GM18498 (cell line): Measurements from ENCODE around the gene ITPR1.
A peak's percentile ranks its signal among the peaks of the same experiment; 100 is the strongest.
"Not testable (repeated sequence)": the region's sequence is repeated elsewhere in the genome, so short reads cannot be mapped to it uniquely, and the experiment has no call there.

Experiments used
- ATAC-seq: cut with Tn5 transposase; IDR thresholded peaks from one replicate; pipeline ENCODE4 v1.9.1; 2021; ENCODE audit warnings: mild to moderate bottlenecking, moderate library complexity; ENCODE audit not compliant: unreplicated experiment

ITPR1 gene

DNA sequence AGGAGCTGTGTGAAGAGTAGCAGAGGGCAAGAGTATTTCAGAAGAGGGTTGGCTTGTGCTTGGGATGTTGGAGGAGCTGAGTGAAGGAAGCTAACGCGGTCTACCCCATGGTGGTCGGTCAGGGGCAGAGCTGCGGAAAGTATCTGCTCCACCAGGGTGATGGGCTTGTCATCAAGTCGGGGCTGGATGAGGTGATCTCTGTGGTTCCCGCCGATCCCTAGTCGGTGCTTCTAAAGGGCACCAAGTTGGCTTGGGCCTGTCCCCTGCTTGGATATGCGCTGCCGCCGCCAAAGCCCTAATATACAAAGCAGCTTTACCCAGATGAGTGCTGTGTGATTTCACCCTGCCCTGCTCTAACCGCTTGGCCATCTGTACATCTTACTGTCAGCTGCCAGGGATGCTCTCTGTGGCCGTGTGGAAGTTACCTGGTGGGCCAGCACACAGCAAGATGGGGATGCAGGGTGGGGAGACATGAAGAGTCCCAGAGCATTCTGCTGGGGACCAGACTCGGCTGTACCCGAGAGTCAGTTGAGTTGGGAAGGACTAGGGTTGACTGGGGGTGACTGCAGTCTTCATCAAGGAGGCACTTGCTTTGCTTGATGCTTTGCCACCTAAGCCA lies 260.0 kb downstream of the ITPR1 start:
- ATAC-seq: no peak

- peak; percentile 67 for ATAC-seq
Observed at GRCh38 chr3:4754180-4755086, 261.3 kb downstream of the ITPR1 start.

DNA sequence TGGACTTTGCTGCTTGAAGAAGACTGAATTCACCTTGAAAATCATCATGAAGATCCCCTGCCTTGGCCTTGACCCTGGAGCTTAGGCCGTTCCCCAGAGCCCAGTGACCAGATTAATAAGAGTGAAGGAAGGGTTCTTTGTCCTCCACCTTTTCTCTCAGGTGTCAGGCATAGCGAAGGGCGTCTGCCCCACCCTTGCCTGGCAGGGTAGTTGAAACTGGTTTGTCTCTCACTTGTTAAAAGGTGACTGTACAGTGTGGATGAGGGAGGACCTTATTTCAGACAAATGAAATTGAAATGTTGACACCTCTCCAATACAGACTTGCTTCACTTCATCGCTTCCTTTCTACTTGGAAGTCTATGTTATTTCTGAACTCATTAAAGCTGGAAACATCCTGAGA lies 262.4 kb downstream of the ITPR1 start:
- no peak for ATAC-seq

DNA sequence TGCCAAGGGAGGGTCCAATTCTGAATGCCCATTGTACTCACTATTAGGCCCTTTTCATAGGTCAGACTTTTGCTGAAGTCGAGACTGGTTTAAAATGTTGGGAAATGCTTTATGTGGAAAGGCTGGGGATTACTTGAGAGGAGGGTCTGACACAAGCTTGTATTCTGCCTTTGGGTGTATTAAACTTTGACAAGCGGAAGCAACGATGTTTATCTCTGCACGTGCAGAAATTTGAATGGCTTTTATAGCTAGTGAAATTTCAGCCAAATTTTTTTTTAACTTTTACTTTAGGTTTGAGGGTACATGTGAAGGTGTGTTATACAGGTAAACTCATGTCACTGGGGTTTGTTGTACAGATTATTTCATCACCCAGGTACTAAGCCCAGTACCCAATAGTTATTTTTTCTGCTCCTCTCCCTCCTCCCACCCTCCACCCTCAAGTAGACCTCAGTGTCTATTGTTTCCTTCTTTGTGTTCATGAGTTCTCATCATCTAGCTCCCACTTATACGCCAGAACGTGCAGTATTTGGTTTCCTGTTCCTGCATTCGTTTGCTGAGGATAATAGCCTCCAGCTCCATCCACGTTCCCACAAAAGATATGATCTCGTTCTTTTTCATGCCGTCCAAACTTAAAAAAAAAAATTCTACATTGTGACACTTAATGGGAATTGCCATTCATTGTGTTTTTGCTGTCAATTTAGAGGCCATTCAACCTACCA lies 263.1 kb downstream of the ITPR1 start:
- ATAC-seq: no peak

- no peak for ATAC-seq
Observed at GRCh38 chr3:4756855-4757574, 263.9 kb downstream of the ITPR1 start.

DNA sequence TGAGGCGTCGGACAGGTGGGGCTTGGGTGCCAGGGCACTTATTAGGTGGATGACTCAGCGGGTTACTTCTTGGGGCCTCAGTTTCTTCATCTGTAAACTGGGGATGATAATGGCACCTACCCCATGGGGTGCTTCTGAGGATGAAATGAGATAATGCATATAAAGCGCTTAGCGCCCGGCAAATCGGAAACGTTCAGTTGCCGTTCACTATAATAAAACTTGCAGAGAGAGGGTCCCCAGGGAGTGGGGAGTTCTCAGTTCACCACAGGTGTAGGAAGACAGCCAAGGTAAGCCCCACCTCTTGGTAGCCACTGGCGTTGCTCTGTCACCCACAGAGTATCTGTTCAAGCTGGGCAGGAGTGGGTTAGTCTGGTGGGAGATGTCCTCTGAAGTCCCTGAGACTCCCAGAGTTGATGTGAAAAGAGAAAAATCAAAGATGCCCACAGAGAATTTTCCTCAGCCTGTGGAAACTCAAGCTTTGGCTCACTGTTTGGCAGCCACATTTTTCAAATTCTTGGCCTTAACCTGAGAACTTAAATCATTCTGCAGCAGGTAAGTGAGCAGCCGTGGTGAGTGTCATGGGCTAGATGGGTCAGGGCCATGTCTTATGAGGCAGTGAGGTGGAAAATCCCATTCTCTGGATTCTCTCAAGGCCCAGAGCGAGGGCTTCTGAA lies 264.6 kb downstream of the ITPR1 start:
- no peak for ATAC-seq

DNA sequence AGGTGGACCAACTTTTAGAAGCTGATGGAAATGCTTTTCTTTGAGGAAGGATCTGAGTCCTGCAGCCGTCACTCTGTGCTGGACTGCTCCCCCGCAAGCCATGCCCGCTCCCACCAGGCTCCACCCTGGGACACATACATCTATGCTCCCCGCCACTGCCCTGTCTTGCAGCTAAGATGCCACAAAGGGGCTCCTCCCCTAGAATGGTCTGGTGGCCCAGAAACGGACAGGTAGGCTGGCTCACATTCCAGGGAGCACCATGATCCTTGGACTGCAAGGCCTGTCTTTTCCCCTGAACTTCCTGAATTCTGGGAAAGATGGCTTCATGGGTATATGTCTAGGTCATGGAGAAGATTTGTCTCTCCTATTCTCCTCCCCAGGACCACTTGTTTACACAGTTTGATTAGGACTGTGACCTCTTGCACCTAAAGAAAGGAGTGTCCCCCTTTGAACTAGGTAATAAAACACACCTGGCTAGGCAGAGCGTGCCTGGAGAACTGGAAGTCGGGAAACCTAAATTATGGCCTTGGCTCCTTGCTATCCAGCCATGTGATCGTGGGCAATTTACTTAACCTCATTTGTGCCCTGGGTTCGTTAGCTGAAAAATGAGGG lies 265.2 kb downstream of the ITPR1 start:
- no peak for ATAC-seq

- no peak for ATAC-seq
Observed at GRCh38 chr3:4758957-4759656, 266.0 kb downstream of the ITPR1 start.

GRCh38 chr3:4759689-4760312 lies 266.7 kb downstream of the ITPR1 start:
- ATAC-seq: no peak

GRCh38 chr3:4761759-4762158 lies 268.6 kb downstream of the ITPR1 start:
- no peak for ATAC-seq

GRCh38 chr3:4762481-4763230 lies 269.5 kb downstream of the ITPR1 start:
- not testable (repeated sequence) for ATAC-seq

DNA sequence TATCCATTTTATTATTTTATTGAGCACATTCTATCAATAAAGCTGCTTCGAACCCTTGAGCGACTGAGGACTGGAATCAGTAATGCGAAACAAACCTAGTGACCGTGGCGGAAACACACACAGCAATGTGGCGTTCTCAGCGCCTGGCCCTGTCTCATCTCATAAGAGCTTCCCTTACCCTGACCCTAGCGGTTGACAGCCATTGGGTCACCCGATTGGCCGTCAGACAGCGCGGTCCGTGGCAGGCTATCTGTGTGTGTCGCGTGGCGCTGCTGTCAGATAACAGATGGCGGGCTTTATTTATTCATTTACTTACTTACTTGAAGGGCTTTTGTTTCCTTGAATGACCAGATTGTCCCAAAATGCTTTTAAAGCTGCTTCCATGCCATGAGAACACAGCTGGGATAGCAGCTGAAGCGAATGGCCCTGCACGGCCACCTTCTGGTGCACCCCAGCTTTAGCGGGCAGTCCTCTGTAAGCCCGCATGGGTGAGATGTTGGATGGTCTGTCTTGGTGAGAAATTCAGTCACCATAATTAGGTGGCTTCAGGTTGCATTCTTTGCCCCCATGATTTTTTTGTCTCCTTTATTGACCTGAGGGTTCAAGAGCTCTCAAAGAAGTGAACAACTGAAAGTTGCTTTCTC lies 270.6 kb downstream of the ITPR1 start:
- ATAC-seq: no peak

DNA sequence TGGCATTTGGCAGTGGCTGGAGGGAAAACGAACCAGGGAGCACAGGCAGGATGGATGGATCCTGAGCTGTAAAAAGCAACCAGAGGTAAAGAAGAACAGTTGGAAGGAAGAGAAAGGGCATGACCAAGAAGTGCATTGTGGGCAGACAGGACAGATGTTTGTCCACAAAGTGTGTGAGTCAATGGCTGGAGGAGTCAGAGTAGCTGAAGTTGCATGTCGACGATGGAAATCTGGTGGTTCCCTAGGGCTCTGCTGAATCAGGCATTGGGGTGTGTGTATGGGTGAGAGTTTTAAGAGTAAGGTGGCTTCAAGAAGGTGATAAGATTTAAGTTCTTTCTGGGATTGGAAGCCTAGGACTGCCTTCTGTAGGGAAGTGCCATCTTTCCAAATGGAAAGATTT lies 272.1 kb downstream of the ITPR1 start:
- no peak for ATAC-seq

DNA sequence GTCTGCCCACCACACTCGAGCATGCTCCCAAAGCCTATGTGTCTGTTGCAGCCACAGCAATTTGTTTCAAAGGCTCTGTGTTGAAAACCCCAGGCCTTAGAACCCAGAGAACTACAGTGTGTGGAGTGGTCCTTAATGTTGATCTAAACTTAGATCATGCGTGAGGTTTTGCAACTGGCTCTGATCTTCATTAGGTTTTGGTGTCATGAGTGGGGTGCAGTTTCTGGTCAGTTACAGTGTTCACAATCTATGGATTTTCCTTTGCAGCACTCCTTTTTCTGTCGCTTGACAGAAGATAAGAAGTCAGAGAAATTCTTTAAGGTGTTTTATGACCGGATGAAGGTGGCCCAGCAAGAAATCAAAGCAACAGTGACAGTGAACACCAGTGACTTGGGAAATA lies 273.1 kb downstream of the ITPR1 start:
- ATAC-seq: no peak

DNA sequence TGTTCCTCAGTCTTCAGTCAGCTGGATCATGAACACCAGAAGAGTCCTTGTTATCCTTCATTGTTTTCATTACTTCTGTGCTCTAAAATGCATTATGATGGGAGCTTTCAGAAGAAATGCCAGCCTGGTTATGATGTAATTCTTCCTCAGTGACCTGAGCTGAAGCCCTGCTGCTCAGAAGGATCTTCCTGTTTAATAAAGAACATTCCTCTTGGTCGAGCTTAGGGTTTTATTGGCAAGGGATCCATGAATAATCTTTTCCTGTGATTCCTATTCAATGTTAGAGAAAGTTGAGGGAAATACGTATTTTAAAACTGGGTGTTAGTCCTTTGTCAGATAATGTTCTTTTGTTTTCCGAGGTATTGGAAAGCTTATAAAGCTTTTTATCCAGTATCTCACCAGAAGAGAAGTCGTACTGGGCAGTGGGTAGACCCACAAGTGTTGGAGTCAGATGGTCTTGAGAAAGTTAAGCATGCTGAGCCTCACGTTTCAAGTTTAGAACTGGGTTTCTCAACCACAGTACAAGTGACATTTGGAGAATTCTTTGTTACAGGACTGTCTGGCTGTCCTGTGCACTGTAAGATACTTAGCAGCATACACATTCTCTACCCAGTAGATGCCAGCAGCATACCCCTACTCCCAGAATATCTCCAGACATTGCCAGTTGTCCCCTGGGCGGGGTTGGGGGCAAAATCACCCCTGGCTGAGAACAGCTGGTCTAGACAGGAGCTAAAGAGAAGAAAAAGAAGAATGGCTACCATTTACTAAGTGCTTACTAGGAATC lies 273.8 kb downstream of the ITPR1 start:
- no peak for ATAC-seq

DNA sequence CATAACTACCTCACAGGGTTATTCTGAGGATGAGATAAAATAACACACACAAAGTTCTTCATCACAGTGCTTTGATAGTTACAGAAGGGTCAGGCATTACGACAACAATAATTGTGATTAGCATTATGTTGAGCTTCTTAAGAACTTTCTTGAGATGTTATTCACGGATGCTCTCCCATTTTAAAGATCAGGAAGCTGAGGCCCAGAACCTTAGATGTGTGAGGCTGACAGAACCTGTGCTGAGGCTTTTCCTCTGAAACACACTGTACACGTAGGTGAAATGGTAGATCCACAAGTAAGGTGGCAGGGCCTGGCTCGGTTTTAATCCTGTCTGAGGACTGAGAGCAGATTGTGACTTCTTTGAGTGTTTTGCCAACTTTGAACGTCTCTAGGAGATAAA lies 274.9 kb downstream of the ITPR1 start:
- ATAC-seq: no peak

DNA sequence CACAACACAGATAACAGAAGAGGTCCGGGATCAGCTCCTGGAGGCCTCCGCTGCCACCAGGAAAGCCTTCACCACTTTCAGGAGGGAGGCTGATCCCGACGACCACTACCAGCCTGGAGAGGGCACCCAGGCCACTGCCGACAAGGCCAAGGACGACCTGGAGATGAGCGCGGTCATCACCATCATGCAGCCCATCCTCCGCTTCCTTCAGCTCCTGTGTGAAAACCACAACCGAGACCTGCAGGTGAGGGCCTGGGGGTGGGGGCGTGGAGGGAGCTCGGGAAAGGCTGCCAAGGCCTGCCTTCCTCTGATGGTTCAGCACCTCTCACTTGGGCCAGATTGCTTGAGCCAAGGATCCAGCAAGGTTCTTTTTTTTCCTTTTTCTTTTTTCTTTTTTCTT lies 275.4 kb downstream of the ITPR1 start:
- no peak for ATAC-seq
